AG04449 (cell line): ENCODE results near the gene SLC7A1.

Source experiments
- CTCF ChIA-PET: fragments of 350-600 bp; formaldehyde crosslinking; extraction: SDS; loops from one replicate; lab custom pipeline; 2021; ENCODE audit warnings: antibody characterized with exemption; lab: Yijun Ruan, JAX
- POLR2A ChIA-PET: fragments of 400-600, 350-600 bp; formaldehyde crosslinking; extraction: SDS; loops from one replicate; lab custom pipeline; 2020; ENCODE audit warnings: antibody characterized with exemption, inconsistent platforms; lab: Yijun Ruan, JAX
- DNase-seq: peaks from one replicate; pipeline ENCODE4 v3.0.0-alpha.2; 2010; ENCODE audit warnings: low read depth, low spot score
- H3K4me3 ChIP-seq: 2 replicates; pipeline ENCODE4 v1.5.1; 2011; ENCODE audit warnings: low read depth, mild to moderate bottlenecking, control low read depth, low read length
- CTCF ChIP-seq: IDR thresholded peaks from one replicate; pipeline ENCODE4 v1.5.1; 2011; ENCODE audit warnings: mild to moderate bottlenecking, moderate library complexity, low read length, control low read depth, inconsistent platforms; ENCODE audit not compliant: insufficient read depth; ENCODE audit errors: missing control alignments

The SLC7A1 gene

GRCh38 chr13:29490561-29490885 is 105.0 kb downstream of the SLC7A1 start:
- no peak for DNase-seq
- no peak for TF ChIP-seq CTCF
- no peak overlapping the region for H3K4me3 ChIP-seq
- POLR2A ChIA-PET, result no interaction called here
- CTCF ChIA-PET, result interaction anchor here (1.0 to 2.2 kb wide), 3 partner anchors 18 to 217 kb away, joined by 3 to 12 read pairs (median 6); no protein-coding TSS in a partner anchor

GRCh38 chr13:29489650-29490560 is 105.6 kb downstream of the SLC7A1 start:
- ChIA-PET POLR2A (no interaction called here), CTCF (interaction anchor here (1.0 to 2.2 kb wide), 3 partner anchors 17 to 217 kb away, joined by 3 to 12 read pairs (median 6); no protein-coding TSS in a partner anchor)
- TF ChIP-seq CTCF, result no peak
- H3K4me3 ChIP-seq, result no peak overlapping the region
- no peak for DNase-seq

GRCh38 chr13:29487466-29488454 is 107.7 kb downstream of the SLC7A1 start:
- no peak overlapping the region for H3K4me3 ChIP-seq
- DNase-seq, result no peak
- ChIA-PET POLR2A (no interaction called here), CTCF (interaction anchor here (0.7 to 5.5 kb wide), 5 partner anchors 11 to 56 kb away, joined by 3 to 42 read pairs (median 4); no protein-coding TSS in a partner anchor)
- no peak for TF ChIP-seq CTCF

GRCh38 chr13:29486551-29486950 is 108.9 kb downstream of the SLC7A1 start:
- no peak overlapping the region for H3K4me3 ChIP-seq
- TF ChIP-seq CTCF, result no peak
- ChIA-PET CTCF (interaction anchor here (0.8 to 5.5 kb wide), 3 partner anchors 12 to 14 kb away, joined by 3 to 42 read pairs (median 6); no protein-coding TSS in a partner anchor), POLR2A (no interaction called here)
- no peak for DNase-seq

GRCh38 chr13:29484796-29485195 is 110.7 kb downstream of the SLC7A1 start:
- TF ChIP-seq CTCF, result no peak
- POLR2A ChIA-PET, result no interaction called here
- H3K4me3 ChIP-seq, result no peak overlapping the region
- CTCF ChIA-PET, result interaction anchor here (5.5 kb wide), 1 partner anchor 12 kb away, joined by 42 read pairs; no protein-coding TSS in a partner anchor
- DNase-seq, result no peak

GRCh38 chr13:29484236-29484635 is 111.3 kb downstream of the SLC7A1 start:
- ChIA-PET POLR2A (no interaction called here), CTCF (interaction anchor here (0.8 to 5.5 kb wide), 2 partner anchors 11 to 224 kb away, joined by 3 to 42 read pairs; no protein-coding TSS in a partner anchor)
- TF ChIP-seq CTCF, result no peak

More at GRCh38 chr13:29484236-29484635, 111.3 kb downstream of the SLC7A1 start:
- DNase-seq, result no peak
- H3K4me3 ChIP-seq, result no peak overlapping the region
